Measurements from ENCODE around the gene THRAP3.
"Not testable (repeated sequence)": the region's sequence is repeated elsewhere in the genome, so short reads cannot be mapped to it uniquely, and the experiment has no call there.

THRAP3 gene

DNA sequence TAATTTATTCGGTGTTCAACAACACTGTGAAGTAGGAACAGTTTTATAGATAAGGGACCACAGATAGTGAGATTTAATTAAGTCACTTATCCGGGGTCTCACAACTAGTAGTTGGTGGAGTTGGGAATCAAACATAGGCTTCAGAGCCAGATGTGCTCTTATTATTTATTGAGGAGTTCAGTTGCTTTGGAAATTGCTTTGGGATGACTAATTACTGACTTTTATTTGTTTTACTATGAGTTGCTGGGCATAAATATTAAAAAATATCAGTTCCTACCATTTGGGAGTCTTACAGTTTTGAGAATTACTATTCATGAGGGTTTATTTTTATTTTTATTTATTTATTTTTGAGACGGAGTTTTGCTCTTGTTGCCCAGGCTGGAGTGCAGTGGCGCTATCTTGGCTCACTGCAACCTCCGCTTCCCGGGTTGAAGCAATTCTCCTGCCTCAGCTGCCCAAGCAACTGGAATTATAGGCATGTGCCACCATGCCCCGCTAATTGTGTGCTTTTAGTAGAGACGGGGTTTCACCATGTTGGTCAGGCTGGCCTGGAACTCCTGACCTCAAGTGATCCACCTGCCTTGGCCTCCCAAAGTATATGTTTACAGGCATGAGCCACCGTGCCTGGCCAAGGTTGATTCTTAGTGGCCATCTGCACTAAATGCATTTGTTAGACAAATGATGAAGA is 27.7 kb downstream of the THRAP3 start:
- DNase-seq = no peak

DNA sequence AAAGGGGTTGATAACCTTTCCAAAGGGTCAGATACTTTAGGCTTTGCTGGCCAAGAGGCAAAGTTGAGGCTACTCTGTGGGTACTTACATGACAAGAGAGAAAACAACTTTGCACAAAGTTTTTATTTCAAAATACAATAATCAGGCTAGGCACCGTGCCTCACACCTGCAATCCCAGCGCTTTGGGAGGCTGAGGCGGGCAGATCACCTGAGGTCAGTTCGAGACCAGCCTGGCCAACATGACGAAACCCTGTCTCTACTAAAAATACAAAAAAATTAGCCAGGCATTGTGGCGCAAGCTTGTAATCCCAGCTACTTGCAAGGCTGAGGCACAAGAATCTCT is 28.2 kb downstream of the THRAP3 start:
- not testable (repeated sequence) for DNase-seq

DNA sequence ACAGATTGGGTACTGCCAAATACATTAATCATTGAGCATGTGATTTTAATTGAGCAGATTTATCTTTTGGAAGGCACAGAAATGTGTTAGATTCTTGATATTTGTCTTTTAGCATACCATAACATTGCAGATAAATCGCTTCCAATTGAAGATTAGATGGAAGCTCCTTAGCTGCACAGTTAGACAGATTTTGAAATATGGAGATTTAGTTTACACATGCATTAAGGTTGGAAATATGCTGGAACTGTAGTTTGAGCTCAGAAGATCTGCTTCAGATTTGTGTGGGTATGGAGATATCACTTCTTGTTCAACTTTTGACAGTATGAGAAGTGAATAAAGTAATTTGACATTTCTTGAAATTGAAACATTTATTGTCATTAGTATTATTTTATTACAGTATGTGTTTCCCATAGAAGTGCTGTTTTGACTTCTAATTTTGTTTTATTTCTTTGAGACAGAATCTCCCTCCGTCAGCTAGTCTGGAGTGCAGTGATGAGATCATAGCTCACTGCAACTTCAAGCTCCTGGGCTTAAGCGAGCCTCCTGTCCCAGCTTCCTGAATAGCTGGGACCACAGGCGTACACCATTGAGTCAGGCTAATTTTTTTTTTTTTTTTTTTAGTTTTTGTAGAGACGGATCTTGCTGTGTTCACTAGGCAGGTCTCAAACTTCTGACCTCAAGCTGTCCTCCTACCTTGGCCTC is 29.1 kb downstream of the THRAP3 start:
- no peak for DNase-seq

DNA sequence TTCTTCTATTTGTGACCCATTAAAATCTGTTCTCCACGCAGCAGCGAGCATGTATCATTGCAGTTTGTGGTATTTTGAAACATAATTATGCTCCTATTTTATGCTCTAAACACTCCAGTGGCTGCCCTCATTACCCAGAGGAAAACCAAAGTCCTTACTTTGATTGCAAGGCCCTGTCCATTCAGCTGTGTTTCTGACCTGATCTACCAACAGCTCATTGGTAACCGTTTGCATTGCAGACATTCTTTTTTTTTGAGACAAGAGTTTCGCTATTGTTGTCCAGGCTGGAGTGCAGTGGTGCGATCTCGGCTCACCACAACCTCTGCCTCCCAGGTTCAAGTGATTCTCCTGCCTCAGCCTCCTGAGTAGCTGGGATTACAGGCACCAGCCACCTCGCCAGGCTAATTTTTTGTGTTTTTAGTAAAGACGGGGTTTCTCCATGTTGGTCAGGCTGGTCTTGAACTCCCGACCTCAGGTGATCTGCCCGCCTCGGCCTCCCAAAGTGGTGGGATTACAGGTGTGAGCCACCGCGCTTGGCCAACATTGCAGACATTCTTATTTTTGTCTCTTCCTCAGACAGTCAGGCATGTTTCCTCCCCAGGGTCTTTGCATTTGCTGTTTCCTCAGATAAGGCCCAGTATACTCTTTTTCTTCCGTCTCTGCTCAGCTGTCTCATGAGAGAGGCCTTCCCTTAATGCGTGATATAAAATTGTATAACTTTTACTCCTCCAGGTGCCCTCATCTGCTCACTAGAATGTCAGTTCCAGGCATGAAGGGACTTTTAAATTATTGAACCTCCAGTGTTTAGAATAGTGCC is 32.5 kb downstream of the THRAP3 start:
- no peak for DNase-seq

DNA sequence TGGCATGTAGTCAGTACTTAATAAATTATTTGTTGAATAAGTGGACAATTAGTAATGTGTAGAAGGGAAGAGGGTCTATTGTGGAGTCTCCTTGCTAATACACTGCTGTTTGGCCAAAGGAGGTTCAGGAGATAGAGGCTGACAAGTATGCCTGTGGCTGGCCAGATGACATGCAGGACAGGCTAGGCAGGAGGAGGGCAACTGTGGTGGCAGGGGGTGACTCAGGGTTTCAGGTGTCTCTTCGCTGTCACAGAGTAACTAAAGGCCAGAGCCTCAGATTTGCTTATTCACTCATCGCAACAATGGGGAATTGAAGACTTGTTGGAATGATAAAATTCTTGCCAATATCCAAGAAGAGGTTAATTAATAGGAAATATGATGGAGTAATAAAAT is 33.1 kb downstream of the THRAP3 start:
- no peak for DNase-seq

DNA sequence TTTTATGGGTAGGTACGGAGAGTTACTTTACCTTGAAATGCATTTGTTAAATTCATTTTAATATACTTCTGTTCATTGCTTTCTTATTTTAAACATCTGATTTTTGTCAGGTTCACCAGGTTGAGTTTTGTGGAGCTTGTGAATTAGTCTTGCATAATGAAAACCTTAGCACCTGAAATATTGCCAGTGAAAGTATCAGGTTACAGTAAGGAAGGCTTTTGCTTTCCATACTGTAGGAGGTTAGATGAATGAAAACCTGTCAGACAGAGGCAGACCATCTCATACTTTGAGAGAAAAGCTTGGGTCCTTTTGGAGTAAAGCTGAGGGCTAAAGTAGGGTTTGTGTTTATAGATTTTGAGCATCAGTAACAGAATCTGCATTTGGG is 34.7 kb downstream of the THRAP3 start:
- no peak for DNase-seq

DNA sequence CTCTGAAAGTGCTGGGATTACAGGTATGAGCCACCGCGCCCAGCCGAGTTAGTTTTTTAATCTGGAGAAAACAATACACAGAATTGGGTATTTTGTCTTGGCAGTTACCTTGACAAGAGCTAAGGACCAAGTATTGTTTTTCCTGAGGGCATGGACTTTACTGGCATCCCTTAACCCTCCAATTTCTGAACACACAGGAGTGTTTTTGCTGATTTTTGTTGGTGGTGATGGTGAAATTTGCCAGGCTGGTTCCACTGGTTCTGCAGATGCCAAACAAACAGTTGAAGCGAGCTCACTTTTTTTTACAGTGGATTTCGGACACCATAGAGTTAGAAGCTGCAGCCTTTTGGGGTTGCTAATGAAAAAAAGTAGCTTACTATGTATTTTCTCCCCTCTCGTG is 44.7 kb downstream of the THRAP3 start:
- DNase-seq = no peak

DNA sequence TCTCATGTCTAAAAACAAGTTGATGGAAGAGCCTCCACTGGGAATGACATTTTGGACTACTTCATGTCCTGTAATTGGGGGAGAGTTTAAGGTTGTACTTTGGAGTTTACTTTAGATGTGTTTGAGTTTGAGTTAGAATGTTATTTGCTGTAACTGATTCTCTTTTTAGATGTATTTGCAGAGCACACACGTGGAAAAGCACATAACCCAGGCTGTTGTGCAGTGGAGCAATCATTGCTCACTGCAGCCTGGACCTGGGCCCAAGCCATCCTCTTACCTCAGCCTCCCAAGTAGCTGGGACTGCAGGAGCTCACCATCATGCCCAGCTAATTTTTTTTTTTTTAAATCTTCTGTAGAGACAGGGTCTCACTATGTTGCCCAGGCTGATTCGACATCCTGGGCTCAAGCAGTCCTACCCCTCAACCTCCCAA is 45.2 kb downstream of the THRAP3 start:
- DNase-seq = no peak

DNA sequence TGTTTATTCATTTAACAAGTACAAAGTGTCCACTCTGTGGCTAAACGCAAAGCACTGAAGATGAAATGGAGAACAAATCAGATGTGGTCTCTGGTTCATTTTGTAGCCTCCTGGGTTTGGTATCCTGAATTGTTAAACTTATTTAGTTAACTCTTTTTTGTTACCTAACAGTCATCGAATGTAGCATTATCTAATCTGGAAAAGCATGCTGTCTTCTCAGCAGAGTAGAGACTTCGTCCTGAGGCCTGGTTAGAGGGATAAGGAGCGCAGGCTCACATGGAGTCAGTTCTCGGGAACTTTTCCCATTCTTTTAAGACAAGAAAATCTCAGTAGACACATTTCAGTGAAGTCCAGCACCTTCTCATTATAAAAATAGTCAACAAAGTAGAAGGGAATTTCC is 48.8 kb downstream of the THRAP3 start:
- no peak for DNase-seq

DNA sequence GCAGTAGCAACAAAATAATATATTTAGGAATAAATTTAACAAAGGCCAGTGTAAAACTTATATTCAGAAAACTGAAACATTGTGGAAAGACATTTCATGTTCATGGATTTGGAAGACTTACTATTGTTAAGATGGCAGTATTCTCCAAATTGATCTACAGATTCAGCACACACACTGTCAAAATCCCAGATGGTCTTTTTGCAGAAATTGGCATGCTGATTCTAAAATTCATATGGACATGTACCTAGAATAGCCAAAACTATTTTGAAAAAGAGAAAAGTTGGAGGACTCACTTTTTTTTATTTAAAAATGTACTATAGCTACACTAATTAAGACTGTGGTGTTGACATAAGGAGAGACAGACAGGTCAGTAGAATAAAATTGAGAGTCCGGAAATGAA is 50.0 kb downstream of the THRAP3 start:
- no peak for DNase-seq

DNA sequence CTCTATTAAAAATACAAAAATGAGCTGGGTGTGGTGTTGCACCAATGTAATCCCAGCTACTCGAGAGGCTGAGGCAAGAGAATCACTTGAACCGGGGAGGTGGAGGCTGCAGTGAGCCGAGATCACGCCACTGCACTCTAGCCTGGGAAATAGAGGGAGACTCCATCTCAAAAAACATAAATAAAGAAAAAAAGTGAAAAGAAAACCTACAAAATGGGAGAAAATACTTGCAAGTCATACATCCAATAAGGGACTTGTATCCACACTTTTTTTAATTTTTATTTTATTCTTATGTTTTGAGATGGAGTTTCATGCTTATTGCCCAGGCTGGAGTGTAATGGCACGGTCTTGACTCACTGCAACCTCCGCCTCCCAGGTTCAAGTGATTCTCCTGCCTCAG is 52.4 kb downstream of the THRAP3 start:
- DNase-seq = no peak

DNA sequence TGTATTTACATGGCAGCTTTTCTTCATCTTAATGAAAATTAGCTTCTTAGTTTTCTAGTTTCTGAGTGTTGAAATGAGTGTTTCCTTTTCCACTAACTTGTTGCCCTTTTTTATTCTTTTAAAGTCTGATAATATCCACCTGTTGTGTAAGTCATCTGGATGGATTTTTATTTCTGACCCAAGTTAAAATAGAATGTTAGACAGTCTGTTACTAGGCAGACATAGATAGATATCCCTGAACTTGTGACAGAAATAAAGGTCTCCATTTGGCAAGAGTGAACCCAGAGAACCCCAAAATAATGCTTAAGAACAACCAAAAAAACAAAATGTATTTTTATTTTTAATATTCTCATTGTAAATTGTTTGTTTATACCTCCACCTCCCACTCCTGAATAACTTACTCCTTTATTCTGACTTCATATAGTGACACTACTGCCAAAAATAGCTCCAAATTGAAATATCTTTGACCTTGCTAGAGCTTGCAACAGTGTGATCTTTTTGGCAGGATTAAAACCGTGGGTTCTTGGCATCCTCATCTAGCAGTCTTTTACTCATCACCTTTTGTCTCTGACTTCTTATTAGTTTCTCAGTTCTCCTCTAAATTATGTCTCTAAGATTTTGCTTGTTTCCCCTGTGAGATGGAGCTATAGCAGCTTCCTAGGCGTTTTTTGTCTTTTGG is 55.0 kb downstream of the THRAP3 start:
- DNase-seq = no peak

DNA sequence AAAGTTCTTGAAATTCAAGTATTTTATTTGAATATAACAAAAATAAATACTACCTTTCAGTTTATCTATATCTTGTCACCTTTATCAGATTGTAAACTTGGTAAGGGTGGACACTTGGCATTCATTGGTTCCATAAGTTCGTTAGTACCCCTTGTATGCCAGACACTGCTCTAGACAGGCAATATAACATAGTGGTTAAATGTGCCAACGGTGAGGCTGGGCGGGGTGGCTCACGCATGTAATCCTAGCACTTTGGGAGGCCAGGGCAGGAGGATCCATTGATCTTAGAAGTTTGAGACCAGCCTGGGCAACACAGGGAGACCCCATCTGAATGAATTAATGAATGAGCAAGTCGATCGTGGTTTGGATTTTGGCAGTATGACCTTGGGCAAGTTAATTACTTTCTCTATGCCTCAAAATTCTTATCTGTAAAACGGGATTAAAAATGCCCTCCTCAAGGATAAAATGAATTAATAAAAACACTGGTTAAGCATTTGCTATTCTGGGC is 55.6 kb downstream of the THRAP3 start:
- no peak for DNase-seq

DNA sequence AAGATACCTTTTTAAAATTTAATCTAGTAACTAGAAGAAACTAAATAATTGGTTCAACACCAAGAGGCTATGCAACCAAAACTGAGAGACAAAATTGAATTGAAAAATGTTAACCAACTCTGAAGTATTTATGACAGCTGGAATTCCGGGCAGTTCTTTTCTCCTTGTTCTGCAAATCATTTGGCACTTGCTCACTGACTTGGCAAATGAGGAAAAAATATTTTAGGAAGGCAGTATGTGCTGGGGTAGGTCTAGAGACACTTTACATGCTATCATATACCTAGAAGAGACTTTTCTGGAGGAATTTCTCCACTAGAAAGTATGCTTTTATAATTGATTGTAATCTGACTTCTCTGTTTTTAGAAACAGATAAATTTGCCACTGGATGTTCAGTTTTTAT is 59.8 kb downstream of the THRAP3 start:
- DNase-seq = no peak

DNA sequence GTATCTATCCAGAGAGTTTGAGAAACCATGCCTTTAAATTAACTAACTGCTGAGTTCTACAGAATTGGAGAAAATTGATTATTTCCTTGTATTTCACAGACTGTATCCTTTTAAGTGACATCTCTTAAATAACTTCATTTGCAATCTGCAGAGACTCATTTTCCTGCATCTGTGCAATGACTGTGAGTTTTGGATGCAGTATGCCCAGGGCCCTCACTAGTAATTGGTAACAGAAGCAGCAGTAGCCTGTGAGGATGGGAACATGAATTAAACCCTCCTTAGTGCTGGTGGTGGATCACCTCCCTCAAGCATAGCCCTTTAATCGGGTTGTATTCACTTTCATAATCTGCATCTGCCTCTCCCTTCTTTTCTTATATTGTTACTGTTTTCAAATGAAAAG is 60.3 kb downstream of the THRAP3 start:
- no peak for DNase-seq

DNA sequence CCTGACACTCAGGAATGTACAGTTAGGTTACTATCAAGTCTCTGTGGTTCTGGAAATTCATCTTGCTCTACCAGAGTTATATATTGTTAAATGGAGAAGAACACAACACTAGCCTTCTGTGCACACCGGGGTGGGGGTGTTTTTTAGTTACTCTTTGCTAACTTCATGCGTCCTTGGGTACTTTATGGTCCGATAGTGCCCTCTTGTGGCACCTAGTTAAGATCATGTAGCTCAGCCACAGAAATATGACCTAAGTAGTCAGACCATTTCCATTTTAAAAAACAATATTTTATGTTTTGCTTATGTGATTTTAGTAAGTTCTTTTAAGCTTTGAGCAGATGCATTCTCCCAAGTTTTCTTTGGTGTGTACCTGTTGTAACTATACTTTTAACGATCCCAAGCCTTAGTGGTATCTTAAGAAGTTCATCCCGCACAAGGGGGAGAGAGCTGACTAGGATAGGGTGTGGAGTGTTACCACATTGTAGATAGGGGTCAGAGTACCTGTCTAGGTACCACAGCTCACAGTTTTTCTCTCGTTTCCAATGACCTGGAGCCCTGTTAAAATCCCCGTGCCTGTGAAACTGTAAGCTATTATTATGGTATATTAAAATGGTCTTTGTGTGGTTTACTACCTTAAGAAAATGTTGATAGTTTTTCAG is 61.3 kb downstream of the THRAP3 start:
- no peak for DNase-seq

DNA sequence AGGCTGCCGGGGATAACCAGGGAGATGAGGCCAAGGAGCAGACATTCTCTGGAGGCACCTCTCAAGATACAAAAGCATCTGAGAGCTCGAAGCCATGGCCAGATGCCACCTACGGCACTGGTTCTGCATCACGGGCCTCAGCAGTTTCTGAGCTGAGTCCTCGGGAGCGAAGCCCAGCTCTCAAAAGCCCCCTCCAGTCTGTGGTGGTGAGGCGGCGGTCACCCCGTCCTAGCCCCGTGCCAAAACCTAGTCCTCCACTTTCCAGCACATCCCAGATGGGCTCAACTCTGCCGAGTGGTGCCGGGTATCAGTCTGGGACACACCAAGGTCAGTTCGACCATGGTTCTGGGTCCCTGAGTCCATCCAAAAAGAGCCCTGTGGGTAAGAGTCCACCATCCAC is 62.6 kb downstream of the THRAP3 start:
- no peak for DNase-seq

DNA sequence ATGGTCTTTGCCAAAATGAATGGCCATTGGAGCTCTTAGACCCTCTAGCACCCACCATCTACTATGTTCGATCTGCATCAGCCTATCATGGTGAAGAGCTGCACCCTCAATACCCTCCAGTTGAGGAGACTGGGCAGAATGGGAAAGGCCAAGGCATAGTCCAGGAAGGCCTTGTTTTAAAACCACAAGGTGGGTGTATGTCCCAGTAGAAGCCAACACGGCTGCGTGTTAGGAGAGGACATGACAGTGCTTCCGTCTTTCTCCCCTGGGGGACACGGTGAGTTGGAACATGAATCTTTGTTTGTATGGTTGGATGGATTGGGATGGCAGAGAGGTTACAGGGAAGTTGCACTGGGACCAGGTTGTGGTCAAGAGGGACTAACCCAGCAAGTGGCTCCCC is 63.4 kb downstream of the THRAP3 start:
- DNase-seq = no peak

DNA sequence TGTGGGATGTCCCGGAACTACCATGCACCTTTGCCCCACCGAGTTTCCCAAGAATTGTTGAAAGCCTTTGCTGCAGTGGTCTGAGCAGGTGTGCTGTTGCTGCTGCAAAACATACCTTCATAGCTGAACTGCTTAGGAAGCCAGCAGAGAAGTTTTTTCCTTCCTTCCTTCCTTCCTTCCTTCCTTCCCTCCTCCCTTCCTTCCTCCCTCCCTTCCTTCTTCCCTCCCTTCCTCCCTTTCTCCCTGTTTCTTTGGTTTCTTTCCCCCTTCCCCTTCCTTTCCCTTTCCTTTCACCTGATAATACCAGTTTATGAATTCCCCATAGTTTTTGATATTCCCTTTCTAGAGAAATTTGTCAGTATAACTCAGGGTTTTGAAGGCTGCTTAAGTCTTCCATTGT is 71.1 kb downstream of the THRAP3 start:
- no peak for DNase-seq

DNA sequence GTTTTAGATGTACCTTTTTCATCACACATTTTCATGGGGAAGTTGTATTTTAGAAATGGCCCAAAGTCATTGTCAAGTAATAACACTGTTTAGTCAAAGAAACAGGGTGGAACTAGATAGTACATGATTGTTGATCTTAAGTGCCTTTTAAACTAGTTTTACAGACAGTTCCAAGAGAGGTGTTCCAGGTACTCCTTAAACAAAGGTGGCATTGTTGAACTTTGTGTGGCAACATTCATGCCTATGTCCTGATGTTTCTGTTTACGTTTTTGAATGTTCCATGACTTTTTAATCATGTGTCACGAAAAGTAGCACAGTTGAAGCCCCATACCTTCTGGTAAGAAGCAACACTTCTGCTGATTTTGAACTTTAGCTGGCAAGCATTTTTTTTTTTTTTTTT is 72.8 kb downstream of the THRAP3 start:
- DNase-seq = no peak

DNA sequence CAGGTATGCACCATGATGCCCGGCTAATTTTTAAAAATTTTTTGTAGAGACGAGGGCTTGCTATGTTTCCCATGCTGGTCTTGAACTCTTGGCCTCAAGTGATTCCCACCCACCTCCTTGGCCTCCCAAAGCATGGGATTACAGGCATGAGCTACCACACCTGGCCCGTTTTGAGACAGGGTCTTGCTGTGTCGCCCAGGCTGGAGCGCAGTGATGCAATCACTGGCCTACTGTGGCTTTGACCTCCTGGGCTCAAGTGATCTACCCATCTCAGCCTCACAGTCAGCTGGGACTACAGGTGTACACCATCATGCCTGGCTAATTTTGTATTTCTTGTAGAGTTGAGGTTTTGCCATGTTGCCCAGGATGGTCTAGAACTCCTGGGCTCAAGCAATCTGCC is 74.4 kb downstream of the THRAP3 start:
- no peak for DNase-seq

DNA sequence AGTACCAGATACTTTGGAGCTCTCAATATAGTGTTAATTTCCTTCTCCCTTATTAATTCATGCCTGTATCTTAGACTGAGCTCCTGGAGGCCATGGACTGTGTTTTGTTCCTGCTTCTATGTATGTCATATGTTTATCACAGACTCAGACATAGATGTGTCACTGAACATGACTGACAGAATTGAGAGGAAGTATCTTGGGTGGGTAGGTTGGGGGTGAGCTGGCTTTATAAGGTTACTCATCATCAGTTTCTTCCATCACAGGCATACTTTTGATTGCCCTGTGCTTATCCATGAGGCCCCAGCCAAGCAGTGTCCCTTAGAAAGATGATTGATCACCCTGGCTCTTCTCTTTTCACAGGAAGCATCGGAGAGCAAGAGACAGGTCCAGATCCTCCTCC is 76.3 kb downstream of the THRAP3 start:
- no peak for DNase-seq

DNA sequence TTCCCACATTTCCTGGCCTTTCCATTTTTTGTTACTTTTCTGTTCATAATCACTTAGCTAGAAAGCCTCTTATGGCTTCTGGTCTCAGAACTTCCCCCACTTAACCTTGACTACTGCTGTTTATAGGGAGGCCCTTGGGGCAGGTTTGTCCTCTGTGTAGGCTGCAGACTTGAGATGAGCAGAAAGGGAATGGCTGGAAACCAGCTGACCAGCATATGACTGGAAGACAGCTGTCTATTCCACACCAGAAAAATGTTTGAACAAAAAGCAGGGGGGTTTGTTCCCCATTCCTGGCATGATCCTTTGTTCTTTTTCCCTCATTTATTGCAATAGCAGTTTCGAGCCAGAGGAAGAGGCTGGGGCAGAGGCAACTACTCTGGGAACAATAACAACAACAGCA is 77.0 kb downstream of the THRAP3 start:
- no peak for DNase-seq
